Measurements from ENCODE around the gene NLGN1.
"Not testable (repeated sequence)": the region's sequence is repeated elsewhere in the genome, so short reads cannot be mapped to it uniquely, and the experiment has no call there.

NLGN1 gene

DNA sequence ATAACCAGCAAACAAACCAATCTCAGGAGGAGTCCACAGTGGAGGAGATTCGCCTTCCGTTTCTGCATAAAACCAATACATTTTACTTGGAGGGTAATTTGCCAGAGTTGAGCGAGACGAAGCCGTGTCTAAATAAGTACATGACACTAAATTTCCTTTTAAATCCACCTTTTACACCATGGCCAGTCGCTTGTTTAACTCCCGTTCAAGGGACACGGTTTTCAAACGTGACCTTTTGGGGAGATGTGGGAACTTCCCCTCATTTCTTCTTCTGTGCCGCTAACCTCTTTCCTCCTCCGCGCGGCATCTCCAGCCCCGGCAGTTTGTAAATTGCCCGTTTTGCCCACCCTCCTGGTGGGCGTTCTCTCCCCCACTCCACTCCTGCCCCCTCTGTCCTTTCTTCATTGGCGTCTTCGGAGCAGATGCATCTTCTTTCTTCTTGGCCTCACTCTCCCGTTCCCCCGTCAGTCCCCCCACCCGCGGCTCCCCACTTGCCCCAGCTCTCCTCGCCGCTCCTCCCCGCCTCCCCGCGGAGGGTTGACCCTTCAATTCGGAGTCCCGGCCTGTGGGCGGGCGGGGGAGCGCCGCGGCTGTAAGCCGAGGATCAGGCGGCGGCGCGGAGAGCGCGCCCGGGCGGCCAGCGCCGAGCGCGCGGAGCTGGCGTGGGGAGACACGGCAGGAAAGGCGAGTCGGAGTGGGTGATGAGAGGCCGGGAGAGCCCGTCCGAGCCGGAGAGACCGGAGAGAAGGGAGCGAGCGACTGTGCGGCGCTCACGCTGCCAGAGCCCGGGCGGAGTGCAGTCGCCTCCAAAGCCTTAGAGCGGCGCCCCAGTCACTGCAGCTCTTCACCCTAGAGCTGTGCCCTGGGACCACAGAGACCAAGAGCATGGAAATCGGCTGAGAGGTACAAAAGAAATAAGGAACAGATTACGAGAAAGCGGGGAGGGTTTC lies at the start of gene NLGN1:
Gene NLGN1 (plus strand): TSS at position 584 of the 950 bp plus-strand sequence.
- DNase-seq: peak; percentile 65

GRCh38 chr3:173351886-173352285 lies 45.7 kb upstream of the NLGN1 start:
- DNase-seq: no peak

DNA sequence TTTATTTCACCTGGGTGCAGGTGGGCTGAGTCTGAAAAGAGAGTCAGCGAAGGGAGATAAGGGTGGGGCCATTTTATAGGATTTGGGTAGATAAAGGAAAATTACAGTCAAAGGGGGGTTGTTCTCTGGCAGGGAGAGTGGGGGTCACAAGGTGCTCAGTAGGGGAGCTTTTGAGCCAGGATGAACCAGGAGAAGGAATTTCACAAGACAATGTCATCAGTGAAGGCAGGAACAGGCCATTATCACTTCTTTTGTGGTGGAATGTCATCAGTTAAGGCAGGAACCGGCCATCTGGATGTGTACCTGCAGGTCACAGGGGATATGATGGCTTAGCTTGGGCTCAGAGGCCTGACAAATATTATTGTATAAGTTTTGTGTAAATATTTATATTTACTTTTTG lies 44.4 kb upstream of the NLGN1 start:
- DNase-seq: not testable (repeated sequence)

- DNase-seq: no peak
Observed at GRCh38 chr3:173354124-173354523, 43.4 kb upstream of the NLGN1 start.

DNA sequence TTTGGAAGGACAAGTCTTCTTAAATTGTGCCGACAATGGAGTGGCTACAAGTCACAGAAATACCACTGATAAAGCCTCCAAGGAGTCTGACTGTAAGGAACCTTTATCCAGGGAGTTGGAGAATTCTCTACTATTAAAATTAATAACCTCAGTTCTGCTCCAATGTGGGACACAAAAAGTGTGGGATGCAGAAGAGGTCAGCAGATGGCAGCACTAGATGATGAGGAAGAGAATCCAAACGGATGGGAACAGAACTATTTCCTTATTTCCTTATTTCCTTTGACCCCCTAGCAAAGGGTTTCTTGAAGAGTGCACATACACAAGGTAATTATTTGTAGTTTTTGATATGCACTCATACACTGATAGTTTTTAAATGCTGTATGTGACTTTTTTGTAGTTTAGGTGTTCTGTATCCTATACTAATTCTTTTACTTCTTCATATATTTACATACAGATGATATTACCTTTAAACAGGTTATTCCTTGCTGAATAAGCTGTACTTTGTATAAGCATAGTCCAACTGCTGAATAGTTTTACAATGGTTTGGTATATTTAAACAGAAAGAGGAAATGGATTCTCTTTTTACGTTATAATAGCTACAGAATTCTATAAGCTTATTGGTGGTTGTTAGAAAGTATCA lies 25.6 kb upstream of the NLGN1 start:
- DNase-seq: peak; percentile 18

DNA sequence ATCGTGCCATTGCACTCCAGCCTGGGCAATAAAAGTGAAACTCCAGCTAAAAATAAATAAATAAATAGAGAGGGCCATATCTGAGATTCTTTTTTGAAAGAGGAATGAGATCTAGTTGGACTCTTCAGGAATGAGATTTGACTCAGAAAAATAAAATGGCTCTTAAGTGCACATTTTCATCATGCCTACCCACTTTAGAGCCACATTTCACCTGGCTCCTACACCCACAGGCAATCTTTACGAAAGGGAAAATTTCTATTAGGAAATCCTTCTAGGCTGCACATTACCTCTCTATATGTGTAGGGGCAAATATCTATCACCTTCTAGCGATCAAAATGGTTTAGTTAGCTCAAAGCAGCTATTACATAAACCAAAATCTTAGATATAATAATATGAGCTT lies 16.9 kb upstream of the NLGN1 start:
- no peak for DNase-seq

GRCh38 chr3:173381936-173382335 lies 15.6 kb upstream of the NLGN1 start:
- DNase-seq: not testable (repeated sequence)

DNA sequence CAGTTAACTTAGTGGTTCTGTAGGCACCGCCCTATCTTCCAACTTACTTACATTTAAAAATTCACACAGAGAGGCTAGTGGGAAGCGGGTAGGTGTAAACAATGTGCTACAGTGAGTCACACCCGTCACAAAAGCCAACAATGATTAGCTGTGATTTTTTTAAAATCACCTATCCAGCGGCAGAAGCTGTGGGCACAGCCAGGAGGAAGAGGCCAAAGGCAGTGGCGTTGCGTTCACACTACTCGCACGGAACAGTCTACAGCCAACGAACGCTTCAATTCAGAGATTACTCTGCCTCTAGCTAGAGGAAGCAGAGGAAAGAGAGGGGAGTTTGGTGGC lies 2.5 kb upstream of the NLGN1 start:
- DNase-seq: peak; percentile 89

DNA sequence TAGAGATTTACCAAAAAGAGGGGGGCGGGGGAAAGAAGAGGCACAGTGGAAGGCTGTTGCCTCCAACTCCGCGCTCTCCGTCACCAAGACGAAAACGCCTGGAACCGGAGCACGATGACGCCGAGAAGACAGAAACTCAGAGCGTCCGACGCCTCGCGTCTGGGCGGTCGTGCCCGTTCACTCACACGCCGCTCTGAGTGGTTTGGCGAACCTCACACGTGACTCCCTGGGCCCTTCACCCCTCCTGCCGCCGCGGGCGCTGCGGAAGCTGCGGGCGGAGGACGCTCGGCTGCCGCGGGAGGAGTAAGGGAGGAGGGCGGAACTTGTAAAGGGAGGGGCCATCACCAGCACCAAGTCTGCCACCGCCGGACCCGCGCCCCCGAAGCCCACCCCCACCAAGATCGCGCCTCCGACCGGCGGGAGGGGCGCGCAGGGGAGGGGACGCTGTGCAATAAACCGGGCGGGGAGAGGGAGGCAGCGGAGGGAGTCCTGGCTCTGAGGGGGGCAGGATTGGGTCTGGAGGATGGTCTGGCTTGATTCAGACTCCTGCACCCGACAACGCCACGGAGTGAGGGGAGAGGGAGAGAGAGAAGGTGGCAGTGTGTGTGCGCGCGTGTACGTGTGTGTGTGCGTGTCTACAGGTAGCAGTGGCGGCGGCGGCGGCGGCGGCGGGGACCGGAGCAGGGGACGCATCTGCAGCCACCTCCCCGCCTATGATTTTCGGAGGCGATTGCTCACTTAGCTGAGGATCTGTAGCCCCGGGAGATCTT lies 1.9 kb upstream of the NLGN1 start:
- peak; percentile 89 for DNase-seq

GRCh38 chr3:173396191-173397041 lies 1.1 kb upstream of the NLGN1 start:
- DNase-seq: peak; percentile 60

GRCh38 chr3:173398111-173398479 lies 551 bp downstream of the NLGN1 start:
- no peak for DNase-seq

- no peak for DNase-seq
Observed at GRCh38 chr3:173399044-173399443, 1.5 kb downstream of the NLGN1 start.

DNA sequence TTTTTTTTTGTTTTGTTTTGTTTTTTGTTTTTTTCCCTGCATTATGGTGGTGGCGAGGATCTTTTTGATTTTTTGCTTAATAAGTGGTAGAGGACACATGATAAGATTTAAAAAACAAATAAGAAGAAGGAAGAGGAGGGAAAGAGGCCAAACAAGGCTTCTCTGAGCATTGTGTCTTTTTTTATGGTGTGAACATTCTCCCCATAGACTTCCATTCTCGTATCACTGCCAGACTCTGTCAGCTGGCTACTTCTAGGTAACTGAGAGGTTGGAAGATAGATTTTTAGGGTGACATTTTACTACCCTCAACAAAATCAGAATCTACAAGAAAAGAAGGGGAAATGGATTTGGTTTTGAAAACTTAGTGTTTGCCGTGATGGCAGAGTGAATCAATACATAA lies 3.8 kb downstream of the NLGN1 start:
- DNase-seq: no peak

GRCh38 chr3:173402656-173403055 lies 5.1 kb downstream of the NLGN1 start:
- DNase-seq: no peak

- no peak for DNase-seq
Observed at GRCh38 chr3:173403376-173403775, 5.8 kb downstream of the NLGN1 start.

DNA sequence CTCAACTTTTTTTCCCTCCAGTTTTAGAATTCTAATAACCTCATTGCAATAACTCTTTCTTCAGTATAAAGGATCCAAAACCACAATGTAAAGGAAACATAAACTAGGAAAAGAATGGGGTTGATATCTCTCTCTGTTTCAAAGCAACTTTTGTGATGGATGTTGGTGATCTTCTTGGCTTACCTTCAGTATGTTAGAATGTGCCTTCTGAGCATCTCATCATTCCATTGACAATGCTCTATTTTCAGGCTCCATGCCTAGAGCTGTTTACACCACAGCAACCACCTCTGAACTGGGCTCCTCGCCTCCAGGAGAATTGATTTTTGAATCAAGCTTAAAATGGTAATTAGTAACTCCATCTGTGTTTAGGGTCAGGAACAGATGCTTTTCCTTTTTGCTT lies 6.6 kb downstream of the NLGN1 start:
- DNase-seq: no peak

DNA sequence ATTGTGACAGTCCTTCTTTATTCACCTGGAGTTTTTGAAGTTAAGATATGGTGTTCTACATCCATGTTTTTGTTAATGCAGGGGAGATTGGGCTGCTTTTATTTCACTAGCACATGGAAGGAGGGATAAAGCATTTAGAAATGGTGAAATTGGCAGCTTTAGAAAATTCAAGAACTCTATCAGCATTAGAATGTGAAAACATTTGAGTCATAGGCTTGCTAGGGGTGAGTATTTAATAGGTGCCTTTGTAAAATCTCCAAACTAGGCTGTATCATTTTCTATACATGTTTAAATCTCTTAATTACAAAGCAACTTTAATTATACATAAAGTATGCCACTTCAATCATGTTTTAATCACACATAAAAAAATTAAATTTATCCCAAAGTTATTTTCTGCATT lies 12.9 kb downstream of the NLGN1 start:
- no peak for DNase-seq

DNA sequence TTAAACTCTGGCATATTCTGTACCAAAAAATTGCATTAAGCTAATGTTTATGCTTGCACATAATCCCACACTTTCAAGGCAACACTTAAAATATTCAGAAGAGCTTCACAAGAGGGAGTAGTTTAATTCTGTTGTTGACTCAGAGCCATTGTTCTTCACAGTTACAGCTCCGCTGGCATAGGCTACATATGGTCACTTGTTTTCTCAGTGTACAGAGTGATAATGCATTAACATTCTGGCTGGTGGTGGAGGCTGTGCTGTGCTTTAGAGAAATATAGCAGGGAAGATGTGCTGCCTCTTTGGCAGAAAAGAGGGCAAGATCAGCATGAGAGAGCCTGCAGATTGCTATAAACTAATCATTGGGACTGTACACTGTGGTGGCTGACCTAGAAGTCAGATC lies 13.3 kb downstream of the NLGN1 start:
- DNase-seq: peak; percentile 68

DNA sequence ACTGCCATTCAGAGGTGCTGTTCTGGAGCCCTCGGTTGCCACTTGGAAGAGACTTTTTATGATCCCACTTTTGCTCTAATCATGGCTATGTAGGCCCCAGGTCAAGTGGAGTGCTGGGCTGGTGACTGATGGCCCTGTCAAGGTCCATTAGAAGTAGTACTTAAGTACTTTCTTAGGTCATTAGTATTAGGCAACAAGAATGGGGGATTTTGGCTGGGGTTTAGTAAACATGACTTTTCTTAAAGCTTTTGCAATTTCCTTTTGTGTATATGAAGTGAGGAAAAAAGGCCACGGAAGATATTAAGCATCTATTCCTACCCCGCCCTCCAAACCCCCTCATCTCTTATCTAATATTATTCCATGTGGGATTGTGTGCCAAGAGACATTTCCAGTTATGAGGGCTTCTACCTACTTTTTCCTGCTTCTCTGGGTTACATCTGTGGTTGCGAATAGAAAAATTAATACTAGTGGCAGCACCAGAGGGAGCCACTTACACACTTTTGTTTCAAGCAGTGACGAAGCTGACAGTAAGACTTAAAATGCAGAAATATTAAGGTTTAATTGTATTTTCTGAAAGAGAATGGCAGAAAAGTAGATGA lies 13.9 kb downstream of the NLGN1 start:
- no peak for DNase-seq

- no peak for DNase-seq
Observed at GRCh38 chr3:173416070-173416469, 18.5 kb downstream of the NLGN1 start.

DNA sequence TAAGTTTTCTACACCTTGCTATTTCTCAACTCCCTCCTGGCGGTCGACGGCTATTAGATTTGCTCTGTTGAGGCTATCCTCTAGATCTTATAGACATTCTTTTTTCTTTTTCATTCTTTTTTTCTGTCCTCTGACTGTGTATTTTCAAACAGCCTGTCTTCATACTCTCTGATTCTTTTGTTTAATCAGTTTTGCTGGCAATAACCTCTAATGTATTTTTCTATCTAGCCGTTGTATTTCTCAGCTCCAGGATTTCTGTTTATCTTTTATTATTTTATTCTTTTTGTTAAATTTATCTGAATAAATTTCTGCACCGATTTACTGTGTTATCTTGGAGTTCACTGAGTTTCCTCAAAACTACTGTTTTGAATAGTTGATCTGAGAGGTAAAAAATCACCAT lies 31.5 kb downstream of the NLGN1 start:
- DNase-seq: no peak

DNA sequence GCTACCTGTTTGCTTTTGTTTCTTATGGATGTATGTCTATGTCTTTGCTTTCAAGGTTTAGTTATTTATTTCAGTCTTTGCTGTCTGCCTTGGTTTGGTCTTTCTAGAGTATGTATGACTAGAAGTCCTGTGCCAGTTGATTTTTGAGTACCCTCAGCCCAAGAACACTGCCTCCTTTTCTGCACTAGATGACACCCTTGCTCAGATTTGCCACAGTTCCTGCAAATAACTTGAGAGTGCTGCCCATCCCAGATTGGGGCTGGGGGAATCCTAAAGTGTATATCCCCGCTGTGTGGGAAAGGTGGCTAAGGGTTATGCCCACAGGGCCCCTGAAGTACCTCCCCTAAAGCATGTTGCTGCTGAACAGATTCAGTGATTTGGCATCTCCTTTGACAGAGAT lies 32.0 kb downstream of the NLGN1 start:
- DNase-seq: no peak

Measured in NCI-H748 treated with DMSO at 0.1 percent for 48 hours (cell line).